K562 (cell line): ENCODE results near the gene TMEM266. TPM values are rescaled to one million over a fixed set of nuclear protein-coding genes. Genes with fewer than 3 reads are reported as not detected.

Experiments
- ATAC-seq: fragments of 200-7000 bp; cut with Tn5 transposase; 3 replicates; pipeline ENCODE4 v1.9.1; 2020; ENCODE audit warnings: moderate library complexity
- BruUV-seq: library from RNA; stranded (reverse); fragments of 400-500 nt; replicated peaks from 2 replicates; lab custom pipeline; 2021; lab: Mats Ljungman, UMichigan
- CTCF ChIA-PET: fragments of 300-600 bp; formaldehyde crosslinking; extraction: SDS; loops from one replicate; lab custom pipeline; 2021; ENCODE audit warnings: low intra/inter-chr PET ratio; lab: Yijun Ruan, JAX
- POLR2A ChIA-PET: fragments of 300-600, 350-650 bp; sonication (Branson Sonifier 250); formaldehyde crosslinking; extraction: SDS; loops from one replicate; lab custom pipeline; 2021; ENCODE audit warnings: antibody characterized with exemption, inconsistent platforms; lab: Yijun Ruan, JAX
- DNase-seq, 4 experiments: peaks; one replicate each; pipeline versions ENCODE4 v3.0.0 to v3.0.0-alpha.2; 2011 to 2018; ENCODE audit warnings: low spot score in 3 of 4, mixed read lengths in 3 of 4; ENCODE audit errors: extremely low read depth in 1 of 4
- FAIRE-seq: peaks from 2 replicates; lab custom pipeline; 2011; peaks lifted over from hg19 to GRCh38; lab: Jason Lieb, UNC
- H2AFZ ChIP-seq: 2 replicates; pipeline ENCODE4 v1.6.0; 2011; ENCODE audit warnings: low read depth, low read length, control low read depth, inconsistent platforms
- H3K27ac ChIP-seq: fragments of 200-600 bp; 3 replicates; pipeline ENCODE4 v1.8.0; 2011; ENCODE audit warnings: low read depth, mild to moderate bottlenecking, control low read depth, inconsistent platforms, low read length, moderate library complexity, mixed read lengths; ENCODE audit errors: extremely low read depth
- H3K27me3 ChIP-seq, 2 experiments: fragments of 300-600 bp in 1 of 2; 2 replicates in 1 of 2; 3 replicates in 1 of 2; pipeline versions ENCODE4 v1.6.0 to v1.8.0; 2011; ENCODE audit warnings: inconsistent platforms in 2 of 2, low read length in 2 of 2, mild to moderate bottlenecking in 1 of 2, mixed read lengths in 1 of 2, moderate library complexity in 1 of 2; ENCODE audit not compliant: control insufficient read depth in 2 of 2, insufficient read depth in 2 of 2
- H3K36me3 ChIP-seq: fragments of 300-600 bp; 3 replicates; pipeline ENCODE4 v1.8.0; 2011; ENCODE audit warnings: mild to moderate bottlenecking, low read length, inconsistent platforms; ENCODE audit not compliant: control insufficient read depth, insufficient read depth
- H3K4me1 ChIP-seq, 2 experiments: fragments of 200-600 bp in 1 of 2; replicated peaks in 1 of 2; 2 replicates in 1 of 2; 3 replicates in 1 of 2; pipeline versions ENCODE4 v1.5.1 to v1.8.0; 2011; ENCODE audit warnings: inconsistent platforms in 2 of 2, low read length in 2 of 2, mild to moderate bottlenecking in 1 of 2, mixed read lengths in 1 of 2, moderate library complexity in 1 of 2; ENCODE audit not compliant: control insufficient read depth in 2 of 2, insufficient read depth in 2 of 2
- H3K4me2 ChIP-seq: 2 replicates; pipeline ENCODE4 v1.6.1; 2011; ENCODE audit warnings: low read length, control low read depth, inconsistent platforms, mixed read lengths; ENCODE audit not compliant: insufficient read depth
- H3K4me3 ChIP-seq: fragments of 200-600 bp; sonication (generic), shearing (Covaris generic); 2 replicates; pipeline ENCODE4 v1.5.1; 2016; ENCODE audit warnings: control low read depth, inconsistent platforms
- H3K79me2 ChIP-seq: fragments of 200-600 bp; 3 replicates; pipeline ENCODE4 v1.8.0; 2011; ENCODE audit warnings: low read length, inconsistent platforms; ENCODE audit not compliant: control insufficient read depth, insufficient read depth
- H3K9ac ChIP-seq, 2 experiments: 2 replicates each; pipeline versions ENCODE4 v1.6.0 to v1.6.1; 2011; ENCODE audit warnings: low read depth in 2 of 2, low read length in 2 of 2, control low read depth in 1 of 2, inconsistent platforms in 1 of 2, mild to moderate bottlenecking in 1 of 2, mixed read lengths in 1 of 2; ENCODE audit not compliant: insufficient read depth in 1 of 2
- H3K9me1 ChIP-seq: one replicate; pipeline ENCODE4 v1.6.0; 2011; ENCODE audit warnings: inconsistent platforms, mild to moderate bottlenecking, low read length, moderate library complexity; ENCODE audit not compliant: control insufficient read depth, insufficient read depth
- H3K9me3 ChIP-seq: replicated peaks from 2 replicates; pipeline ENCODE4 v1.5.1; 2011; ENCODE audit warnings: low read depth, low read length, inconsistent platforms; ENCODE audit not compliant: control insufficient read depth, insufficient read depth
- H4K20me1 ChIP-seq: replicated peaks from 2 replicates; pipeline ENCODE4 v1.6.1; 2011; ENCODE audit warnings: low read length, inconsistent platforms, mixed read lengths; ENCODE audit not compliant: control insufficient read depth, insufficient read depth
- ARID3A ChIP-seq: IDR thresholded peaks from 2 replicates; pipeline ENCODE4 v1.6.1; 2012; ENCODE audit warnings: low read depth, low read length, improper control_type of control experiment, borderline replicate concordance
- CBX8 ChIP-seq: fragments of 200-600 bp; sonication (generic); IDR thresholded peaks from 2 replicates; pipeline ENCODE4 v1.6.1; 2012; ENCODE audit warnings: borderline replicate concordance, mixed run types, low read depth, mild to moderate bottlenecking, moderate library complexity, mixed read lengths, low read length, control low read depth, inconsistent platforms; ENCODE audit not compliant: poor library complexity, severe bottlenecking; ENCODE audit errors: extremely low read depth
- CSDE1 ChIP-seq, 2 experiments: fragments of 450-650 bp; IDR thresholded peaks; 2 replicates each; pipeline ENCODE4 v1.6.1; 2016; ENCODE audit warnings: mild to moderate bottlenecking in 1 of 2
- E4F1 ChIP-seq: fragments of 250-450 bp; sonication (Bioruptor Pico); IDR thresholded peaks from 2 replicates; pipeline ENCODE4 v1.5.0; 2021; ENCODE audit warnings: mild to moderate bottlenecking, borderline replicate concordance
- FOXJ3 ChIP-seq: sonication (generic); formaldehyde crosslinking; IDR thresholded peaks from 2 replicates; pipeline ENCODE4 v1.4.0; 2020; ENCODE audit warnings: mild to moderate bottlenecking, missing genetic modification reagents
- FOXK2 ChIP-seq, 2 experiments: fragments of 450-650 bp; IDR thresholded peaks in 1 of 2; conservative IDR thresholded peaks in 1 of 2; 2 replicates each; pipeline ENCODE4 v1.6.1; 2016; ENCODE audit warnings: low read depth in 2 of 2, mild to moderate bottlenecking in 1 of 2
- GATA2 ChIP-seq: sonication (generic); formaldehyde crosslinking; IDR thresholded peaks from 2 replicates; pipeline ENCODE4 v1.4.0; 2020; ENCODE audit warnings: mild to moderate bottlenecking, missing genetic modification reagents
- PCBP1 ChIP-seq: fragments of 200-400 bp; formaldehyde crosslinking; IDR thresholded peaks from 2 replicates; pipeline ENCODE4 v1.6.1; 2018; ENCODE audit warnings: mild to moderate bottlenecking, low read depth, low read length; ENCODE audit not compliant: poor library complexity, severe bottlenecking
- PKNOX1 ChIP-seq: fragments of 450-650 bp; IDR thresholded peaks from 2 replicates; pipeline ENCODE4 v1.6.1; 2016
- WGBS: fragments of 100-300 bp; shearing (Covaris generic); methylation state at CpG from one replicate; pipeline ENCODE4 v1.1.6; 2016; ENCODE audit warnings: low coverage, mixed read lengths; ENCODE audit not compliant: insufficient coverage; ENCODE audit errors: missing lambda C conversion rate; 5-methylcytosine and 5-hydroxymethylcytosine counted together
- in situ Hi-C: fragments of 300-500 bp; cut with MboI; formaldehyde crosslinking; loops from 4 replicates; pipeline ENCODE4 v1.15.0; 2018; ENCODE audit warnings: inconsistent platforms, mixed read lengths
- intact Hi-C: fragments of 100-400 bp; cut with micrococcal nuclease; formaldehyde crosslinking; loops from 2 replicates; pipeline ENCODE4 v1.14.2; 2022
- polyA plus RNA-seq, 8 experiments: library from polyadenylated mRNA; depleted of rRNA in 4 of 8; stranded (reverse) in 5 of 8; unstranded in 3 of 8; fragments of >200 nt; fragmentation: Nextera tagmentation in 2 of 8; fragmentation: Illumina TruSeq in 1 of 8; extraction: Ambion mirVana in 2 of 8; extraction: Trizol in 1 of 8; gene quantifications; 2 replicates each; pipeline versions ENCODE4 v1.2.1 to v1.2.3, GENCODE V29; 2011 to 2014; ENCODE audit warnings: inconsistent platforms in 1 of 8, missing spikeins in 1 of 8
- total RNA-seq, 7 experiments: library from RNA; depleted of rRNA in 6 of 7; stranded (reverse); fragments of >200 nt in 6 of 7; fragmentation: Illumina TruSeq in 2 of 7; extraction: Trizol in 2 of 7; gene quantifications; 2 replicates each; pipeline versions ENCODE4 v1.2.1 to v1.2.3, GENCODE V29; 2011 to 2021; ENCODE audit warnings: low replicate concordance in 1 of 7

TMEM266 gene
- total and polyA plus RNA-seq, 9 of the 15 experiments (the other 6 are each of a cell fraction or from before 2014, with no cell fraction given), result not detected

- Histone ChIP-seq H3K36me3 (no peaks in the 10 kb centered on the region), H3K79me2 (no peaks in the 10 kb centered on the region), H3K4me2 (no peak overlapping the region), H3K9me1 (no peaks in the 10 kb centered on the region), H3K4me3 (no peak overlapping the region), H2AFZ (no peak overlapping the region), H3K27me3 (peaks cover 13 to 28% of the 10 kb centered on the region in 2 experiments), H3K9me3 (no peaks in the 10 kb centered on the region), H4K20me1 (no peaks in the 10 kb centered on the region), H3K9ac (no peak overlapping the region), H3K4me1 (no peaks in the 10 kb centered on the region), H3K27ac (no peak overlapping the region)
- BruUV-seq, result no TSS peak
- 0% methylated on average over 2 of the region's 2 CpGs for WGBS
- no peak for TF ChIP-seq FOXK2 (conservative IDR thresholded peaks at IDR 0.05 in 1 of 2, IDR thresholded peaks at IDR 0.05 in 1 of 2; ENCODE audit: low read depth in 2 of 2)
- TF ChIP-seq GATA2 (CRISPR knock-in tag), result no peak
- no peak for TF ChIP-seq PCBP1
- no peak for TF ChIP-seq FOXJ3 (CRISPR knock-in tag)
- no peak for TF ChIP-seq CBX8
- TF ChIP-seq ARID3A, result no peak
- TF ChIP-seq PKNOX1, result no peak
- TF ChIP-seq E4F1 (CRISPR knock-in tag), result no peak
- no peak for TF ChIP-seq CSDE1 (IDR thresholded peaks at IDR 0.05)
- CTCF ChIA-PET, result no interaction called here
- DNase-seq (no peak), ATAC-seq (no peak), FAIRE-seq (no peak)
- in situ Hi-C loops (no loop called here), intact Hi-C loops (no loop called here)
- POLR2A ChIA-PET, result no interaction called here
These were observed 24.5 kb downstream of the TMEM266 start for GRCh38 chr15:76084256-76084655.
